Nephron (organoid): ENCODE measurements around the gene PLXND1.
A peak's percentile ranks its signal among the peaks of the same experiment; 100 is the strongest.

ENCODE experiments used
- H3K27ac Mint-ChIP-seq, 3 experiments: 2 replicates each; pipeline ENCODE4 v1.8.0; 2020; ENCODE audit warnings: mixed read lengths in 3 of 3, mild to moderate bottlenecking in 2 of 3, moderate library complexity in 1 of 3
- H3K27me3 Mint-ChIP-seq: 2 replicates; pipeline ENCODE4 v1.8.0; 2021; ENCODE audit warnings: low read depth, mild to moderate bottlenecking, moderate library complexity, mixed read lengths
- H3K36me3 Mint-ChIP-seq: 2 replicates; pipeline ENCODE4 v1.8.0; 2020; ENCODE audit warnings: low read depth, mixed read lengths
- H3K4me1 Mint-ChIP-seq: 2 replicates; pipeline ENCODE4 v1.8.0; 2020; ENCODE audit warnings: mixed read lengths
- H3K4me3 Mint-ChIP-seq, 3 experiments: 2 replicates each; pipeline ENCODE4 v1.8.0; 2020; ENCODE audit warnings: mild to moderate bottlenecking in 3 of 3, mixed read lengths in 3 of 3, moderate library complexity in 2 of 3
- H3K9me3 Mint-ChIP-seq: 2 replicates; pipeline ENCODE4 v1.8.0; 2020; ENCODE audit warnings: mixed read lengths
- TF ChIP-seq, protein P1 (sequence below), 3 experiments: fragments of 200-600 bp; sonication (generic); IDR thresholded peaks; one replicate each; pipeline ENCODE4 v1.5.0; 2021; ENCODE audit warnings: antibody characterized with exemption in 3 of 3; ENCODE audit not compliant: unreplicated experiment in 3 of 3

The PLXND1 gene

DNA sequence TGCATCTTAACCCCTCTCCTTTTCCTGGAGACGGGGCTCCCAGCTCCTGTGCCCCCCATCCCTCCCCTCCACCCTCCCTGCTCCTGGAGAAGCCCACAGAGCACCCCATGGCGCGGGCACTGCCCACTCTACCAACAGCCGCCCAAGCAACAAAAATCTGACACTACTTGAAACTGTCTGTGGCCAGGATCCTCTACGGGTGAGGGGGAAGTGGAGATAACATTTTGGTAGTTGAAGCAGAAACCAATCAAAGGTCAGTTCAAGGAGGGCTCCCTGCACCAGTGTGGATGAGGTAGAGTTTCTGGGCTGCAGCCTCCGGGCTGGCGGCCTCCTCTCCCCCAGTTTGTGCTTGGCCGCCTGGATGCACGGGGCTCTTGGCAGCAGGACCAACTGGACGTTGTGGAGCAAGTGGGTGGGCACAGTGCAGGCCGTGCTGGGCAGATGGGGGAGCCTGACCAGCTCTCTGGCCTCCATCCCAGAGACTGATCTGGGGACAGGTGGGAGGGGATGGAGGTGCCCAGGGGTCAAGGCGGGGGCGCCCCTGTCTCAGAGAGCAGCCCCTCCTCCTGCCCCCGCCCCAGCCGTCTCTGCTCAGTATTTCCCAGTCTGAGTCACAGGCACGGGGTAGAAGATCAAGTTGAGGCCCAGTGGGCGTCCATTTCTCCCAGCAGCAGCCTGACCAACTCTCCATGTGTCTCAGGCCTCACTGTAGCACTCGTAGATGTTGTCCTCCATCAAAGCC, 50.7 kb downstream of the PLXND1 start:
- Mint-ChIP-seq H3K27me3 (peaks cover 3% of the 10 kb centered on the region), H3K27ac (peak overlapping the region in 2 of 3 experiments; percentile 66 to 85), H3K36me3 (peaks cover 11% of the 10 kb centered on the region), H3K4me1 (peaks cover 60% of the 10 kb centered on the region), H3K9me3 (no peaks in the 10 kb centered on the region), H3K4me3 (no peak overlapping the region)
- TF ChIP-seq, protein P1, sequence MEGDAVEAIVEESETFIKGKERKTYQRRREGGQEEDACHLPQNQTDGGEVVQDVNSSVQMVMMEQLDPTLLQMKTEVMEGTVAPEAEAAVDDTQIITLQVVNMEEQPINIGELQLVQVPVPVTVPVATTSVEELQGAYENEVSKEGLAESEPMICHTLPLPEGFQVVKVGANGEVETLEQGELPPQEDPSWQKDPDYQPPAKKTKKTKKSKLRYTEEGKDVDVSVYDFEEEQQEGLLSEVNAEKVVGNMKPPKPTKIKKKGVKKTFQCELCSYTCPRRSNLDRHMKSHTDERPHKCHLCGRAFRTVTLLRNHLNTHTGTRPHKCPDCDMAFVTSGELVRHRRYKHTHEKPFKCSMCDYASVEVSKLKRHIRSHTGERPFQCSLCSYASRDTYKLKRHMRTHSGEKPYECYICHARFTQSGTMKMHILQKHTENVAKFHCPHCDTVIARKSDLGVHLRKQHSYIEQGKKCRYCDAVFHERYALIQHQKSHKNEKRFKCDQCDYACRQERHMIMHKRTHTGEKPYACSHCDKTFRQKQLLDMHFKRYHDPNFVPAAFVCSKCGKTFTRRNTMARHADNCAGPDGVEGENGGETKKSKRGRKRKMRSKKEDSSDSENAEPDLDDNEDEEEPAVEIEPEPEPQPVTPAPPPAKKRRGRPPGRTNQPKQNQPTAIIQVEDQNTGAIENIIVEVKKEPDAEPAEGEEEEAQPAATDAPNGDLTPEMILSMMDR (IDR thresholded peaks at IDR 0.05; ENCODE audit: unreplicated experiment in 3 of 3): no peak

- H3K9me3 Mint-ChIP-seq: no peaks in the 10 kb centered on the region
- peaks cover 55% of the 10 kb centered on the region for H3K4me1 Mint-ChIP-seq
- TF ChIP-seq, protein P1 (IDR thresholded peaks at IDR 0.05; ENCODE audit: unreplicated experiment in 3 of 3): no peak
- H3K27me3 Mint-ChIP-seq: peaks cover 3% of the 10 kb centered on the region
- H3K36me3 Mint-ChIP-seq: peaks cover 9% of the 10 kb centered on the region
- H3K27ac Mint-ChIP-seq: peak overlapping the region; percentile 34 to 85 (median 66)
- H3K4me3 Mint-ChIP-seq: no peak overlapping the region
These were observed 51.3 kb downstream of the PLXND1 start for GRCh38 chr3:129555153-129555550.

DNA sequence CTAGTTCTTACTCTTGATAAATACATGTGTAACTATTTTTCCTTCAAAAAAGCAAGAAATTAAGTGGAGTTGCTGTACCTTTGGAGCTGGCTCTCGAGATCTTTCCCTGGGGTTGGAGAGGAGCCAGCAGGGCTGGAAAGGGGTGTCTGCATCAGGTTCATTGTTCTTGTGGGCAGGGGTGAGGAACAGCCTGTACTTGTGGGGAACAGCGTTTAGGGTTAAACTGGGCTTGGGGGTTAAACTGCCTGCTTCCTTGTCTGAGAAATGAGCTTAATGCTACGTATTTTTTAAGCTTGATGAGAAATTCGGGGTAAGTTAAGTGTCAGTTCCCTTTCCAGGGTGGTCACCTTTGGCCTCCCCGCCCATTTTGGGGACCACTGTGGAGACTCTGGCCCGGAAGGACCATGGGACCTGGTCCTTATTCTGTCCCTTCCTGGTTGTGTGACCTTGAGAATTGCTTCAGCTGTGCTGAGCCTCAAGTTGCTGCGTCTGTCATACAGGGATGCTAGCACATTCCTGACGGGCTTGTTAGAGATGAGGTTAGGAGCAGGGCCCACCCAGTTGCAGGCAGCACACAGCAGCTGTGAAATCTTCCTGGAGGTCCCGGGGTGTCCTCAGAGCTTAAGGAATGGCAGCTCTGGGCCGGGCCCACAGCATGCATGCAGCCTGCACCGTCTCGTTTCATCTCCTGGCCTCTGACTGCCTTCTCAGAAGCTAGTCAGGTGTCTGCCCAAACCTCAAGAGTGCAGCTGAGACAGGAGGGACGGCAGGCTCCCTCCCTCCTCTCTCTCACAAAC, 51.9 kb downstream of the PLXND1 start:
- H3K36me3 Mint-ChIP-seq: peaks cover 9% of the 10 kb centered on the region
- peaks cover 55% of the 10 kb centered on the region for H3K4me1 Mint-ChIP-seq
- TF ChIP-seq, protein P1 (IDR thresholded peaks at IDR 0.05; ENCODE audit: unreplicated experiment in 3 of 3): no peak
- no peaks in the 10 kb centered on the region for H3K9me3 Mint-ChIP-seq
- H3K27ac Mint-ChIP-seq: peak overlapping the region; percentile 34 to 85 (median 66)
- H3K4me3 Mint-ChIP-seq: no peak overlapping the region
- H3K27me3 Mint-ChIP-seq: peaks cover 7% of the 10 kb centered on the region

GRCh38 chr3:129553719-129554118, 52.8 kb downstream of the PLXND1 start:
- H3K36me3 Mint-ChIP-seq: peaks cover 9% of the 10 kb centered on the region
- no peaks in the 10 kb centered on the region for H3K9me3 Mint-ChIP-seq
- no peak overlapping the region for H3K4me3 Mint-ChIP-seq
- H3K27me3 Mint-ChIP-seq: peaks cover 11% of the 10 kb centered on the region
- H3K27ac Mint-ChIP-seq: peak overlapping the region in 2 of 3 experiments; percentile 66 to 85
- peaks cover 55% of the 10 kb centered on the region for H3K4me1 Mint-ChIP-seq
- TF ChIP-seq, protein P1 (IDR thresholded peaks at IDR 0.05; ENCODE audit: unreplicated experiment in 3 of 3): no peak

DNA sequence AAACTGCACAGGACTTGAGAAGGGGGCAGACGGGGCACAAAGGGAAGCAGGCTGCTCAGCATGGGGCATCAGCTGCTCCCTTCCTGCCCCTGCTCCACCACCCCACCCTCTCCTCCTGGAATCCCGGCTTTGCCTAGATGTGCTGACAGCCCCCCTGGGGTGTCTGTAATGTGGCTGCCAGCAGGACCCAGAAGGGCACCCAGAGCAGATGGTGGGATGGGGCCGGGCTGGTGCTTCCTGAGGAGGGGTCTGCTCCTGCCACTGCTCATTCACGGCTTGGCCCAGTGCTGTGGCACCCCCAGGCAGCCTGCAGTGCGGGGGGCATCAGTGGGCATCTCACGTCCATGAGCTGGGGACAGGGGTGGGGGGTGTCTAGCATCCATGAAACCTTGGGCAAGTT, 53.3 kb downstream of the PLXND1 start:
- Mint-ChIP-seq H3K27ac (peak overlapping the region in 2 of 3 experiments; percentile 56 to 66), H3K4me1 (peaks cover 51% of the 10 kb centered on the region), H3K36me3 (peaks cover 9% of the 10 kb centered on the region), H3K9me3 (no peaks in the 10 kb centered on the region), H3K27me3 (peaks cover 11% of the 10 kb centered on the region), H3K4me3 (no peak overlapping the region)
- TF ChIP-seq, protein P1 (IDR thresholded peaks at IDR 0.05; ENCODE audit: unreplicated experiment in 3 of 3): no peak
